Measurements from ENCODE around the gene NCOA3. TPM values are rescaled to one million over a fixed set of nuclear protein-coding genes. Genes with fewer than 3 reads are reported as not detected.

Gene NCOA3
- total and polyA plus RNA-seq, 2 donors = 11.4 to 20.3 TPM

GRCh38 chr20:47561180-47561579 is 59.5 kb downstream of the NCOA3 start:
- H3K36me3 ChIP-seq (ENCODE audit: control insufficient read depth in 2 of 2, insufficient read depth in 2 of 2, low read length in 1 of 2) = no peaks in the 10 kb centered on the region
- no peak overlapping the region for H3K27ac ChIP-seq (ENCODE audit: low read depth in 1 of 2, low read length in 1 of 2)
- no peaks in the 10 kb centered on the region for H3K27me3 ChIP-seq (ENCODE audit: control insufficient read depth in 2 of 2, insufficient read depth in 1 of 2, low read length in 1 of 2)
- H3K4me3 ChIP-seq (ENCODE audit: low read length in 2 of 2) = no peak overlapping the region
- 91% methylated on average over 3 of the region's 3 CpGs for WGBS
- no peak for DNase-seq (ENCODE audit: low read depth in 6 of 9, low spot score in 9 of 9)
- H3K9me3 ChIP-seq (ENCODE audit: control insufficient read depth in 2 of 2, insufficient read depth in 1 of 2, low read length in 1 of 2) = no peaks in the 10 kb centered on the region
- H3K4me1 ChIP-seq (ENCODE audit: control insufficient read depth in 2 of 2, insufficient read depth in 2 of 2, low read length in 2 of 2) = no peaks in the 10 kb centered on the region

- Histone ChIP-seq H3K36me3 (ENCODE audit: control insufficient read depth in 2 of 2, insufficient read depth in 2 of 2, low read length in 1 of 2) (no peaks in the 10 kb centered on the region), H3K27ac (ENCODE audit: low read depth in 1 of 2, low read length in 1 of 2) (no peak overlapping the region), H3K27me3 (ENCODE audit: control insufficient read depth in 2 of 2, insufficient read depth in 1 of 2, low read length in 1 of 2) (no peaks in the 10 kb centered on the region), H3K4me3 (ENCODE audit: low read length in 2 of 2) (no peak overlapping the region), H3K9me3 (ENCODE audit: control insufficient read depth in 2 of 2, insufficient read depth in 1 of 2, low read length in 1 of 2) (no peaks in the 10 kb centered on the region), H3K4me1 (ENCODE audit: control insufficient read depth in 2 of 2, insufficient read depth in 2 of 2, low read length in 2 of 2) (no peaks in the 10 kb centered on the region)
- no peak for DNase-seq (ENCODE audit: low read depth in 6 of 9, low spot score in 9 of 9)
- 80% methylated on average over 4 of the region's 4 CpGs for WGBS
Observed at GRCh38 chr20:47561603-47562583, 60.2 kb downstream of the NCOA3 start.

GRCh38 chr20:47566269-47566668 is 64.6 kb downstream of the NCOA3 start:
- DNase-seq (ENCODE audit: low read depth in 6 of 9, low spot score in 9 of 9) = no peak
- H3K4me3 ChIP-seq (ENCODE audit: low read length in 2 of 2) = no peak overlapping the region
- H3K27me3 ChIP-seq (ENCODE audit: control insufficient read depth in 2 of 2, insufficient read depth in 1 of 2, low read length in 1 of 2) = no peaks in the 10 kb centered on the region
- no peaks in the 10 kb centered on the region for H3K4me1 ChIP-seq (ENCODE audit: control insufficient read depth in 2 of 2, insufficient read depth in 2 of 2, low read length in 2 of 2)
- no peak overlapping the region for H3K27ac ChIP-seq (ENCODE audit: low read depth in 1 of 2, low read length in 1 of 2)
- H3K36me3 ChIP-seq (ENCODE audit: control insufficient read depth in 2 of 2, insufficient read depth in 2 of 2, low read length in 1 of 2) = peaks cover 0 to 3% of the 10 kb centered on the region in 2 donors
- H3K9me3 ChIP-seq (ENCODE audit: control insufficient read depth in 2 of 2, insufficient read depth in 1 of 2, low read length in 1 of 2) = peaks cover 0 to 4% of the 10 kb centered on the region in 2 donors
- 96% methylated on average over 5 of the region's 5 CpGs for WGBS

- Histone ChIP-seq H3K9me3 (ENCODE audit: control insufficient read depth in 2 of 2, insufficient read depth in 1 of 2, low read length in 1 of 2) (peaks cover 0 to 9% of the 10 kb centered on the region in 2 donors), H3K36me3 (ENCODE audit: control insufficient read depth in 2 of 2, insufficient read depth in 2 of 2, low read length in 1 of 2) (peaks cover 0 to 3% of the 10 kb centered on the region in 2 donors), H3K27me3 (ENCODE audit: control insufficient read depth in 2 of 2, insufficient read depth in 1 of 2, low read length in 1 of 2) (no peaks in the 10 kb centered on the region), H3K27ac (ENCODE audit: low read depth in 1 of 2, low read length in 1 of 2) (no peak overlapping the region), H3K4me3 (ENCODE audit: low read length in 2 of 2) (no peak overlapping the region), H3K4me1 (ENCODE audit: control insufficient read depth in 2 of 2, insufficient read depth in 2 of 2, low read length in 2 of 2) (no peaks in the 10 kb centered on the region)
- no peak for DNase-seq (ENCODE audit: low read depth in 6 of 9, low spot score in 9 of 9)
- WGBS = 78% methylated on average over 2 of the region's 2 CpGs
Observed at GRCh38 chr20:47568019-47568418, 66.3 kb downstream of the NCOA3 start.

- Histone ChIP-seq H3K9me3 (ENCODE audit: control insufficient read depth in 2 of 2, insufficient read depth in 1 of 2, low read length in 1 of 2) (peaks cover 0 to 9% of the 10 kb centered on the region in 2 donors), H3K27me3 (ENCODE audit: control insufficient read depth in 2 of 2, insufficient read depth in 1 of 2, low read length in 1 of 2) (no peaks in the 10 kb centered on the region), H3K27ac (ENCODE audit: low read depth in 1 of 2, low read length in 1 of 2) (no peak overlapping the region), H3K36me3 (ENCODE audit: control insufficient read depth in 2 of 2, insufficient read depth in 2 of 2, low read length in 1 of 2) (peaks cover 0 to 3% of the 10 kb centered on the region in 2 donors), H3K4me1 (ENCODE audit: control insufficient read depth in 2 of 2, insufficient read depth in 2 of 2, low read length in 2 of 2) (no peaks in the 10 kb centered on the region), H3K4me3 (ENCODE audit: low read length in 2 of 2) (no peak overlapping the region)
- DNase-seq (ENCODE audit: low read depth in 6 of 9, low spot score in 9 of 9) = no peak
- WGBS = 97% methylated on average over 6 of the region's 6 CpGs
Observed at GRCh38 chr20:47568837-47569410, 67.2 kb downstream of the NCOA3 start.

GRCh38 chr20:47571426-47571825 is 69.7 kb downstream of the NCOA3 start:
- 96% methylated on average over 2 of the region's 2 CpGs for WGBS
- Histone ChIP-seq H3K27ac (ENCODE audit: low read depth in 1 of 2, low read length in 1 of 2) (no peak overlapping the region), H3K27me3 (ENCODE audit: control insufficient read depth in 2 of 2, insufficient read depth in 1 of 2, low read length in 1 of 2) (no peaks in the 10 kb centered on the region), H3K9me3 (ENCODE audit: control insufficient read depth in 2 of 2, insufficient read depth in 1 of 2, low read length in 1 of 2) (peaks cover 0 to 9% of the 10 kb centered on the region in 2 donors), H3K4me1 (ENCODE audit: control insufficient read depth in 2 of 2, insufficient read depth in 2 of 2, low read length in 2 of 2) (peaks cover 0 to 3% of the 10 kb centered on the region in 2 donors), H3K4me3 (ENCODE audit: low read length in 2 of 2) (no peak overlapping the region), H3K36me3 (ENCODE audit: control insufficient read depth in 2 of 2, insufficient read depth in 2 of 2, low read length in 1 of 2) (peaks cover 0 to 3% of the 10 kb centered on the region in 2 donors)
- DNase-seq (ENCODE audit: low read depth in 6 of 9, low spot score in 9 of 9) = no peak

- H3K4me1 ChIP-seq (ENCODE audit: control insufficient read depth in 2 of 2, insufficient read depth in 2 of 2, low read length in 2 of 2) = peaks cover 0 to 7% of the 10 kb centered on the region in 2 donors
- WGBS = 99% methylated on average over 6 of the region's 6 CpGs
Observed at GRCh38 chr20:47572105-47572729, 70.5 kb downstream of the NCOA3 start.

GRCh38 chr20:47573559-47573958 is 71.9 kb downstream of the NCOA3 start:
- WGBS = 91% methylated on average over 3 of the region's 3 CpGs
- no peak overlapping the region for H3K27ac ChIP-seq (ENCODE audit: low read depth in 1 of 2, low read length in 1 of 2)

More at GRCh38 chr20:47572105-47572729, 70.5 kb downstream of the NCOA3 start:
- no peak for DNase-seq (ENCODE audit: low read depth in 6 of 9, low spot score in 9 of 9)
- no peak overlapping the region for H3K4me3 ChIP-seq (ENCODE audit: low read length in 2 of 2)
- H3K27me3 ChIP-seq (ENCODE audit: control insufficient read depth in 2 of 2, insufficient read depth in 1 of 2, low read length in 1 of 2) = no peaks in the 10 kb centered on the region
- H3K9me3 ChIP-seq (ENCODE audit: control insufficient read depth in 2 of 2, insufficient read depth in 1 of 2, low read length in 1 of 2) = peaks cover 0 to 9% of the 10 kb centered on the region in 2 donors
- no peak overlapping the region for H3K27ac ChIP-seq (ENCODE audit: low read depth in 1 of 2, low read length in 1 of 2)
- peaks cover 0 to 3% of the 10 kb centered on the region in 2 donors for H3K36me3 ChIP-seq (ENCODE audit: control insufficient read depth in 2 of 2, insufficient read depth in 2 of 2, low read length in 1 of 2)

More at GRCh38 chr20:47573559-47573958, 71.9 kb downstream of the NCOA3 start:
- no peaks in the 10 kb centered on the region for H3K27me3 ChIP-seq (ENCODE audit: control insufficient read depth in 2 of 2, insufficient read depth in 1 of 2, low read length in 1 of 2)
- peaks cover 0 to under 1% of the 10 kb centered on the region in 2 donors for H3K36me3 ChIP-seq (ENCODE audit: control insufficient read depth in 2 of 2, insufficient read depth in 2 of 2, low read length in 1 of 2)
- no peak overlapping the region for H3K4me3 ChIP-seq (ENCODE audit: low read length in 2 of 2)
- peaks cover 0 to 9% of the 10 kb centered on the region in 2 donors for H3K9me3 ChIP-seq (ENCODE audit: control insufficient read depth in 2 of 2, insufficient read depth in 1 of 2, low read length in 1 of 2)
- peaks cover 0 to 7% of the 10 kb centered on the region in 2 donors for H3K4me1 ChIP-seq (ENCODE audit: control insufficient read depth in 2 of 2, insufficient read depth in 2 of 2, low read length in 2 of 2)
- DNase-seq (ENCODE audit: low read depth in 6 of 9, low spot score in 9 of 9) = no peak
